Gastrocnemius medialis (tissue), 4 donors: ENCODE measurements around the gene LITAFD.

Experiments
- CTCF ChIP-seq, 5 experiments: fragments of 450-650 bp in 3 of 5; fragments of 200-600 bp in 2 of 5; sonication (generic) in 2 of 5; IDR thresholded peaks in 4 of 5; conservative IDR thresholded peaks in 1 of 5; 1 replicate in 4 of 5; 2 replicates in 1 of 5; pipeline ENCODE4 v1.5.1; 2016 to 2019; ENCODE audit warnings: antibody characterized with exemption in 5 of 5, mild to moderate bottlenecking in 3 of 5, moderate library complexity in 3 of 5
- POLR2A ChIP-seq, 2 donors: fragments of 450-650 bp; IDR thresholded peaks; one replicate each; pipeline ENCODE4 v1.6.1; 2017; ENCODE audit warnings: antibody characterized with exemption in 2 of 2, mild to moderate bottlenecking in 2 of 2, moderate library complexity in 2 of 2

- no peak for TF ChIP-seq CTCF (IDR thresholded peaks at IDR 0.05 in 4 of 5, conservative IDR thresholded peaks at IDR 0.05 in 1 of 5)
- no peak for TF ChIP-seq POLR2A (IDR thresholded peaks at IDR 0.05)
Observed at GRCh38 chr16:8853150-8853549, 29.0 kb upstream of the LITAFD start.
